BLaER1 treated with 17β-estradiol and CSF1 and Interleukin-3, amounts not matched to agents 10 nM and 100 nM (cell line): ENCODE data around the gene SLC26A11.

Experiments used
- H3K27ac ChIP-seq, 11 experiments: shearing (Covaris generic); formaldehyde crosslinking; 2 replicates each; pipeline ENCODE4 v1.8.1; 2022
- H3K27me3 ChIP-seq, 11 experiments: shearing (Covaris generic); formaldehyde crosslinking; 2 replicates each; pipeline ENCODE4 v1.8.1; 2022
- H3K36me3 ChIP-seq, 11 experiments: shearing (Covaris generic); formaldehyde crosslinking; 2 replicates each; pipeline ENCODE4 v1.8.1; 2022
- H3K4me1 ChIP-seq, 10 experiments: shearing (Covaris generic); formaldehyde crosslinking; 2 replicates each; pipeline ENCODE4 v1.8.1; 2022
- H3K4me2 ChIP-seq, 11 experiments: shearing (Covaris generic); formaldehyde crosslinking; 2 replicates each; pipeline ENCODE4 v1.8.1; 2022
- H3K4me3 ChIP-seq, 10 experiments: shearing (Covaris generic); formaldehyde crosslinking; 2 replicates each; pipeline ENCODE4 v1.8.1; 2022
- H3K9ac ChIP-seq, 11 experiments: shearing (Covaris generic); formaldehyde crosslinking; 2 replicates each; pipeline ENCODE4 v1.8.1; 2022
- H3K9me3 ChIP-seq, 11 experiments: shearing (Covaris generic); formaldehyde crosslinking; replicated peaks in 1 of 11; 2 replicates each; pipeline ENCODE4 v1.8.1; 2022
- H4K20me1 ChIP-seq, 11 experiments: shearing (Covaris generic); formaldehyde crosslinking; 2 replicates each; pipeline ENCODE4 v1.8.1; 2022
- Cebpa-rat ChIP-seq, 11 experiments: shearing (Covaris generic); IDR thresholded peaks; 2 replicates each; pipeline ENCODE4 v1.8.1; 2022

Gene SLC26A11

GRCh38 chr17:80203471-80203963 lies 16.7 kb upstream of the SLC26A11 start:
- Histone ChIP-seq H3K27me3 (no peaks in the 10 kb centered on the region), H3K9ac (no peak overlapping the region)

GRCh38 chr17:80204626-80205468 lies 15.4 kb upstream of the SLC26A11 start:
- Histone ChIP-seq H3K9me3 (no peaks in the 10 kb centered on the region), H3K4me3 (no peak overlapping the region), H3K4me2 (peak overlapping the region in 1 of 11 experiments; percentile 12; a peak in 1 of 22 replicates), H3K36me3 (peaks cover 0 to 38% (median 2%) of the 10 kb centered on the region in 11 experiments; a peak in 10 of 22 replicates), H3K4me1 (peaks cover 0 to 34% (median 4%) of the 10 kb centered on the region in 10 experiments; a peak in 8 of 20 replicates), H4K20me1 (peaks cover 0 to 36% (median 0%) of the 10 kb centered on the region in 11 experiments; a peak in 7 of 22 replicates), H3K9ac (no peak overlapping the region), H3K27ac (no peak overlapping the region), H3K27me3 (no peaks in the 10 kb centered on the region)
- TF ChIP-seq Cebpa-rat (IDR thresholded peaks at IDR 0.05) = no peak

More at GRCh38 chr17:80203471-80203963, 16.7 kb upstream of the SLC26A11 start:
- no peaks in the 10 kb centered on the region for H3K9me3 ChIP-seq
- H3K4me3 ChIP-seq = no peak overlapping the region
- peaks cover 0 to 26% (median 4%) of the 10 kb centered on the region in 10 experiments; a peak in 8 of 20 replicates for H3K4me1 ChIP-seq
- no peak for TF ChIP-seq Cebpa-rat (IDR thresholded peaks at IDR 0.05)
- H3K36me3 ChIP-seq = peaks cover 0 to 25% (median 0%) of the 10 kb centered on the region in 11 experiments; a peak in 10 of 22 replicates
- no peak overlapping the region for H3K4me2 ChIP-seq
- no peak overlapping the region for H3K27ac ChIP-seq
- H4K20me1 ChIP-seq = peaks cover 0 to 24% (median 0%) of the 10 kb centered on the region in 11 experiments; a peak in 6 of 22 replicates

- TF ChIP-seq Cebpa-rat (IDR thresholded peaks at IDR 0.05) = no peak
- peaks cover 0 to 46% (median 0%) of the 10 kb centered on the region in 11 experiments; a peak in 7 of 22 replicates for H4K20me1 ChIP-seq
- no peaks in the 10 kb centered on the region for H3K27me3 ChIP-seq
- no peak overlapping the region for H3K4me3 ChIP-seq
- H3K27ac ChIP-seq = no peak overlapping the region
- H3K9ac ChIP-seq = no peak overlapping the region
- no peak overlapping the region for H3K4me2 ChIP-seq
- H3K36me3 ChIP-seq = peaks cover 0 to 48% (median 12%) of the 10 kb centered on the region in 11 experiments; a peak in 10 of 22 replicates
- no peaks in the 10 kb centered on the region for H3K9me3 ChIP-seq
- H3K4me1 ChIP-seq = peaks cover 0 to 34% (median 4%) of the 10 kb centered on the region in 10 experiments; a peak in 10 of 20 replicates
Measured at GRCh38 chr17:80205811-80206210, 14.4 kb upstream of the SLC26A11 start.

DNA sequence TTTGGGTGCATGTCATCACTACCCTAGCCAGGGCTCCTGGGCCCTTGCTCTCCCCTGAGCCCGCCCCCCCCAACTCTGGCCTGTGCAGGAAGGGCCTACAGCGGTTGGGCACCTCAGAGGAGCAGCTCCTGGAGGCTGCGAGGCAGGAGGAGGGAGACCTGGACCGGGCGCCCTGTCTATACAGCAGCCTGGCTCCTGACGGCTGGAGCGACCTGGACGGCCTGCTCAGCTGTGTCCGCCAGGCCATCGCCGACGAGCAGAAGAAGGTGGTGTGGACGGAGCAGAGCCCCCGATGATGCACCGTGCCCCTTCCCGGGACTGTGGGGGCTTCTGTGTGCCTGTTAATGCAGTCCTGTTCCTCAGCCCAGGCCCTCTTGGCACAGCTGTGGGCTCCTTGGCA lies 12.2 kb upstream of the SLC26A11 start:
- no peak for TF ChIP-seq Cebpa-rat (IDR thresholded peaks at IDR 0.05)
- no peaks in the 10 kb centered on the region for H3K9me3 ChIP-seq
- peaks cover 0 to 68% (median 26%) of the 10 kb centered on the region in 11 experiments; a peak in 12 of 22 replicates for H3K36me3 ChIP-seq
- peak overlapping the region in 2 of 11 experiments; percentile 66 to 77; a peak in 2 of 22 replicates for H3K4me2 ChIP-seq
- peak overlapping the region in 2 of 11 experiments; percentile 15 to 32; a peak in 1 of 22 replicates for H3K9ac ChIP-seq
- no peak overlapping the region for H3K27ac ChIP-seq
- H4K20me1 ChIP-seq = peaks cover 0 to 66% (median 0%) of the 10 kb centered on the region in 11 experiments; a peak in 7 of 22 replicates
- H3K27me3 ChIP-seq = no peaks in the 10 kb centered on the region
- H3K4me3 ChIP-seq = no peak overlapping the region
- H3K4me1 ChIP-seq = peaks cover 4 to 55% (median 23%) of the 10 kb centered on the region in 10 experiments

- peaks cover 12 to 72% (median 40%) of the 10 kb centered on the region in 10 experiments for H3K4me1 ChIP-seq
- H3K27ac ChIP-seq = 0 out of 22 replicates have a peak overlapping the region, but pooled peaks of 1 of the 11 experiments have one; percentile 3
- no peak overlapping the region for H3K4me2 ChIP-seq
- H3K27me3 ChIP-seq = no peaks in the 10 kb centered on the region
- no peak overlapping the region for H3K9ac ChIP-seq
- TF ChIP-seq Cebpa-rat (IDR thresholded peaks at IDR 0.05) = no peak
- no peak overlapping the region for H3K4me3 ChIP-seq
- no peaks in the 10 kb centered on the region for H3K9me3 ChIP-seq
- H3K36me3 ChIP-seq = peaks cover 0 to 82% (median 30%) of the 10 kb centered on the region in 11 experiments; a peak in 13 of 22 replicates
- H4K20me1 ChIP-seq = peaks cover 0 to 83% (median 0%) of the 10 kb centered on the region in 11 experiments; a peak in 7 of 22 replicates
Measured at GRCh38 chr17:80209765-80210164, 10.5 kb upstream of the SLC26A11 start.

GRCh38 chr17:80210348-80211108 lies 9.7 kb upstream of the SLC26A11 start:
- peak overlapping the region in 4 of 11 experiments; percentile 26 to 89 (median 61); a peak in 3 of 22 replicates for H3K4me2 ChIP-seq
- H3K9ac ChIP-seq = no peak overlapping the region
- no peak overlapping the region for H3K4me3 ChIP-seq
- peak overlapping the region in 2 of 11 experiments; percentile 31 to 84; a peak in 1 of 22 replicates for H3K27ac ChIP-seq
- peaks cover 0 to 88% (median 30%) of the 10 kb centered on the region in 11 experiments; a peak in 13 of 22 replicates for H3K36me3 ChIP-seq
- TF ChIP-seq Cebpa-rat (IDR thresholded peaks at IDR 0.05) = no peak
- peaks cover 0 to 91% (median 0%) of the 10 kb centered on the region in 11 experiments; a peak in 7 of 22 replicates for H4K20me1 ChIP-seq
- H3K4me1 ChIP-seq = peaks cover 12 to 80% (median 42%) of the 10 kb centered on the region in 10 experiments
- no peaks in the 10 kb centered on the region for H3K27me3 ChIP-seq
- no peaks in the 10 kb centered on the region for H3K9me3 ChIP-seq

GRCh38 chr17:80212109-80212508 lies 8.1 kb upstream of the SLC26A11 start:
- Histone ChIP-seq H4K20me1 (peaks cover 0 to 100% (median 0%) of the 10 kb centered on the region in 11 experiments; a peak in 9 of 22 replicates), H3K4me1 (peaks cover 12 to 79% (median 43%) of the 10 kb centered on the region in 10 experiments), H3K4me2 (peak overlapping the region in 10 of 11 experiments; percentile 68 to 96 (median 82); a peak in 19 of 22 replicates), H3K27me3 (no peaks in the 10 kb centered on the region), H3K9ac (peak overlapping the region in 9 of 11 experiments; percentile 30 to 83 (median 76); a peak in 13 of 22 replicates), H3K9me3 (no peaks in the 10 kb centered on the region), H3K27ac (peak overlapping the region in 10 of 11 experiments; percentile 56 to 94 (median 86); a peak in 20 of 22 replicates), H3K36me3 (peaks cover 0 to 94% (median 36%) of the 10 kb centered on the region in 11 experiments; a peak in 13 of 22 replicates), H3K4me3 (no peak overlapping the region; a peak in 1 of 20 replicates)
- TF ChIP-seq Cebpa-rat (IDR thresholded peaks at IDR 0.05) = no peak

DNA sequence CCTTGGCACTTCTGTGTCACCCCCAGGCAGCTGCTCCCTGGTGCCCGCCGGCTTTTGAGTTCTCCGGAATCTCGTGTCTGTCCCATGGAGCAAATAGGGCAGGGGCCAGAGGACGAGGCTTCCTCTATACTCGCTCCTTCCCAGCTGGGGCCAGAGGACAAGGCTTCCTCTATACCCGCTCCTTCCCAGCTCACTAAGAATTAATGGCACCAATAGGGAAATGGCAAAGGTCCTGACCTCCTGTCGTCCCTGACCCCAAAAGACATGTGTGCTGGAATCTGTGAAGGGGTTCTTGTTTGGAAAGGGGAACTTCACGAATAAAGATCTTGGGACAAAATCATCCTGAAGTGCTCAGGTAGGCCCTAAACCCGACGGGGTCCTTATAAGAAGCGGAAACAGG lies 7.7 kb upstream of the SLC26A11 start:
- Histone ChIP-seq H3K4me2 (peak overlapping the region; percentile 28 to 96 (median 82); a peak in 19 of 22 replicates), H3K27ac (peak overlapping the region in 10 of 11 experiments; percentile 56 to 94 (median 86); a peak in 21 of 22 replicates), H3K4me3 (no peak overlapping the region; a peak in 1 of 20 replicates), H3K4me1 (peaks cover 12 to 79% (median 45%) of the 10 kb centered on the region in 10 experiments), H4K20me1 (peaks cover 0 to 100% (median 0%) of the 10 kb centered on the region in 11 experiments; a peak in 9 of 22 replicates), H3K27me3 (0 out of 22 replicates have a peak, but pooled peaks cover 0 to under 1% (median 0%) of the 10 kb centered on the region in 11 experiments), H3K9me3 (no peaks in the 10 kb centered on the region), H3K9ac (peak overlapping the region in 10 of 11 experiments; percentile 30 to 83 (median 76); a peak in 17 of 22 replicates), H3K36me3 (peaks cover 0 to 94% (median 36%) of the 10 kb centered on the region in 11 experiments; a peak in 13 of 22 replicates)
- no peak for TF ChIP-seq Cebpa-rat (IDR thresholded peaks at IDR 0.05)
